IMR-90 (cell line): Measurements from ENCODE around the gene ATP23. TPM values are rescaled to one million over a fixed set of nuclear protein-coding genes. Genes with fewer than 3 reads are reported as not detected.
A peak's percentile ranks its signal among the peaks of the same experiment; 100 is the strongest.

Experiments used
- ATAC-seq: fragments of 200-7000 bp; cut with Tn5 transposase; 2 replicates; pipeline ENCODE4 v1.9.1; 2020; ENCODE audit warnings: low read depth, mild to moderate bottlenecking, moderate library complexity
- BruUV-seq: library from RNA; stranded (reverse); fragments of 400-500 nt; replicated peaks from 2 replicates; lab custom pipeline; 2021; lab: Mats Ljungman, UMichigan
- CTCF ChIA-PET: fragments of 300-600 bp; formaldehyde crosslinking; extraction: SDS; loops from one replicate; lab custom pipeline; 2021; ENCODE audit warnings: antibody characterized with exemption; lab: Yijun Ruan, JAX
- POLR2A ChIA-PET: fragments of 300-600 bp; sonication (Branson Sonifier 250); formaldehyde crosslinking; loops from one replicate; lab custom pipeline; 2022; ENCODE audit warnings: antibody characterized with exemption; ENCODE audit not compliant: unreplicated experiment; lab: Charles Lee
- DNase-seq: peaks from one replicate; pipeline ENCODE4 v3.0.0; 2013
- H2AFZ ChIP-seq: replicated peaks from 2 replicates; pipeline ENCODE3; 2013; ENCODE audit warnings: low read length, mild to moderate bottlenecking; ENCODE audit not compliant: poor library complexity
- H2AK5ac ChIP-seq: 2 replicates; pipeline ENCODE4 v1.6.1; 2013; ENCODE audit warnings: low read depth, low read length, inconsistent platforms
- H2AK9ac ChIP-seq: replicated peaks from 2 replicates; pipeline ENCODE3; 2013; ENCODE audit warnings: mild to moderate bottlenecking, low read depth, low read length, moderate library complexity; ENCODE audit not compliant: poor library complexity
- H2BK120ac ChIP-seq: 2 replicates; pipeline ENCODE4 v1.6.1; 2013; ENCODE audit warnings: low read depth, low read length, inconsistent platforms
- H2BK15ac ChIP-seq: 3 replicates; pipeline ENCODE4 v1.6.1; 2013; ENCODE audit warnings: low read depth, low read length, inconsistent platforms
- H2BK20ac ChIP-seq: 2 replicates; pipeline ENCODE4 v1.6.1; 2013; ENCODE audit warnings: low read depth, mild to moderate bottlenecking, inconsistent platforms, low read length, moderate library complexity
- H2BK5ac ChIP-seq: 2 replicates; pipeline ENCODE4 v1.6.1; 2013; ENCODE audit warnings: mild to moderate bottlenecking, low read depth, low read length, inconsistent platforms; ENCODE audit not compliant: poor library complexity, severe bottlenecking
- H3K14ac ChIP-seq: replicated peaks from 2 replicates; pipeline ENCODE4 v1.6.1; 2013; ENCODE audit warnings: low read depth, low read length, inconsistent platforms
- H3K18ac ChIP-seq: 2 replicates; pipeline ENCODE4 v1.6.1; 2013; ENCODE audit warnings: low read depth, low read length, control low read depth
- H3K23ac ChIP-seq: 2 replicates; pipeline ENCODE4 v1.6.1; 2013; ENCODE audit warnings: low read depth, low read length, inconsistent platforms
- H3K27ac ChIP-seq: 2 replicates; pipeline ENCODE4 v1.5.1; 2013; ENCODE audit warnings: mild to moderate bottlenecking, control low read depth, low read length; ENCODE audit not compliant: insufficient read depth
- H3K27me3 ChIP-seq: 2 replicates; pipeline ENCODE4 v1.6.1; 2013; ENCODE audit warnings: low read length; ENCODE audit not compliant: control insufficient read depth, insufficient read depth
- H3K36me3 ChIP-seq: 2 replicates; pipeline ENCODE4 v1.6.1; 2013; ENCODE audit warnings: low read length, mixed read lengths; ENCODE audit not compliant: control insufficient read depth, insufficient read depth
- H3K4ac ChIP-seq: 2 replicates; pipeline ENCODE4 v1.6.1; 2013; ENCODE audit warnings: low read depth, low read length, inconsistent platforms
- H3K4me1 ChIP-seq: 2 replicates; pipeline ENCODE4 v1.6.1; 2013; ENCODE audit warnings: low read length, mixed read lengths; ENCODE audit not compliant: control insufficient read depth, insufficient read depth
- H3K4me2 ChIP-seq: 2 replicates; pipeline ENCODE4 v1.6.1; 2013; ENCODE audit warnings: low read depth, mild to moderate bottlenecking, control low read depth, low read length, moderate library complexity
- H3K4me3 ChIP-seq: 2 replicates; pipeline ENCODE4 v1.5.1; 2013; ENCODE audit warnings: low read depth, mild to moderate bottlenecking, control low read depth, low read length, moderate library complexity; ENCODE audit not compliant: insufficient read depth
- H3K56ac ChIP-seq: 2 replicates; pipeline ENCODE4 v1.6.1; 2013; ENCODE audit warnings: low read length, inconsistent platforms; ENCODE audit not compliant: insufficient read depth; ENCODE audit errors: extremely low read depth
- H3K79me1 ChIP-seq, 2 experiments: 2 replicates each; pipeline ENCODE4 v1.6.1; 2013; ENCODE audit warnings: low read length in 2 of 2, inconsistent platforms in 1 of 2, low read depth in 1 of 2
- H3K9ac ChIP-seq: 2 replicates; pipeline ENCODE4 v1.6.1; 2013; ENCODE audit warnings: low read depth, low read length, control low read depth
- H3K9me1 ChIP-seq: 2 replicates; pipeline ENCODE4 v1.6.1; 2013; ENCODE audit warnings: low read length, inconsistent platforms; ENCODE audit not compliant: insufficient read depth
- H3K9me3 ChIP-seq: 2 replicates; pipeline ENCODE4 v1.6.1; 2013; ENCODE audit warnings: low read length; ENCODE audit not compliant: control insufficient read depth, insufficient read depth
- H4K20me1 ChIP-seq: 2 replicates; pipeline ENCODE4 v1.6.1; 2013; ENCODE audit warnings: low read length, inconsistent platforms; ENCODE audit not compliant: insufficient read depth
- H4K5ac ChIP-seq: 2 replicates; pipeline ENCODE4 v1.6.1; 2013; ENCODE audit warnings: mild to moderate bottlenecking, low read depth, low read length, control low read depth
- H4K8ac ChIP-seq, 2 experiments: 2 replicates each; pipeline ENCODE4 v1.6.1; 2013; ENCODE audit warnings: low read depth in 2 of 2, low read length in 2 of 2, control low read depth in 1 of 2, inconsistent platforms in 1 of 2
- H4K91ac ChIP-seq: 2 replicates; pipeline ENCODE4 v1.6.1; 2013; ENCODE audit warnings: low read depth, low read length, inconsistent platforms; ENCODE audit not compliant: insufficient read depth
- CEBPB ChIP-seq: IDR thresholded peaks from 2 replicates; pipeline ENCODE4 v1.6.1; 2012; ENCODE audit warnings: low read depth, low read length, improper control_type of control experiment
- MAZ ChIP-seq: IDR thresholded peaks from 2 replicates; pipeline ENCODE4 v1.6.1; 2012; ENCODE audit warnings: low read depth, mild to moderate bottlenecking, low read length, improper control_type of control experiment, moderate library complexity, borderline replicate concordance
- WGBS, 2 experiments: methylation state at CpG; one replicate each; pipeline versions ENCODE4 v1.1.5 to v1.1.7; 2013; ENCODE audit warnings: missing lambda C conversion rate in 2 of 2; ENCODE audit not compliant: insufficient read length in 1 of 2; ENCODE audit errors: extremely low coverage in 2 of 2; 5-methylcytosine and 5-hydroxymethylcytosine counted together
- dilution Hi-C: fragments of 300-500 bp; cut with HindIII; formaldehyde crosslinking; loops from one replicate; pipeline ENCODE4 v1.14.3; 2018; ENCODE audit warnings: low sequenced_read_pairs; ENCODE audit not compliant: unreplicated experiment
- in situ Hi-C: fragments of 300-500 bp; cut with MboI; formaldehyde crosslinking; loops from 3 replicates; pipeline ENCODE4 v1.14.3; 2019; ENCODE audit warnings: low sequenced_read_pairs, inconsistent platforms, mixed read lengths
- intact Hi-C: fragments of 100-400 bp; cut with micrococcal nuclease; formaldehyde crosslinking; loops from 2 replicates; pipeline ENCODE4 v1.10.0; 2022
- polyA plus RNA-seq, 3 experiments: library from polyadenylated mRNA; depleted of rRNA; stranded (reverse); fragments of >200 nt; gene quantifications; 2 replicates each; pipeline ENCODE4 v1.2.3, GENCODE V29; 2012; ENCODE audit warnings: low replicate concordance in 1 of 3
- total RNA-seq: library from RNA; depleted of rRNA; stranded (reverse); fragments of >200 nt; gene quantifications from 2 replicates; pipeline ENCODE4 v1.2.3, GENCODE V29; 2012

The ATP23 gene
- total and polyA plus RNA-seq, 2 of the 4 experiments (the other 2 are of a cell fraction): 6.4 to 7.2 TPM

DNA sequence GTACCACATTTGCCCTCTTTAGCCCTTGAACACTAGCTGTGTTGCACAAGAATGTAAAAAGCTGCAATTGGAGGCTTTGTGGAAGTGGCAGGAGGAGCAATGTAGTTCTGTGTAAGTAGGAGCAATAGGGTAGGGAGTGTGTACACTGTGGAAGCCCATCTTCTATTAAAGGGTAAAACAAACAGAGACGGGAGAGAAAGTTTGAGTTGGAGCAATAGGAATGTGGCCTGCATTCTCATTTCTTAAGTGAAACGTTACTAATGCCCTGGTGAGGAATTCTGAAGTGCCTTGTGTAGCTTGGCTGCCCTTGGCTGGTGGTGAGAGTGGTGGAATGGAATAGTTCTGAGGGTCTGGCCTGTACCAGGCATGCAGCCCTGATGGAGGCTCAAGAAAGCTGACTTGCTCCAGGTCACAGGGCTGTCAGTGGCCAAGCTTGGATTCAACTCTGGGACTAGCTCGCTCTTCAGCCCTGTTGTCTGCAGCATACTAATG is 38.8 kb upstream of the ATP23 start:
- Histone ChIP-seq H3K27ac (peak overlapping the region; percentile 38; the same call in 1 of the 2 replicates), H2AK5ac (no peak overlapping the region), H3K4me1 (peaks cover 20% of the 10 kb centered on the region), H3K4ac (no peak overlapping the region), H3K18ac (no peak overlapping the region; the same call in 1 of the 2 replicates), H4K20me1 (peaks cover 3% of the 10 kb centered on the region; the same call in 1 of the 2 replicates), H2BK15ac (no peak overlapping the region; the same call in 2 of the 3 replicates), H2BK5ac (peak overlapping the region; percentile 17), H4K8ac (no peak overlapping the region), H3K14ac (no peak overlapping the region), H2AFZ (no peak overlapping the region), H3K9ac (no peak overlapping the region), H3K27me3 (peaks cover 9% of the 10 kb centered on the region), H2AK9ac (no peak overlapping the region), H4K91ac (no peak overlapping the region), H3K36me3 (no peaks in the 10 kb centered on the region), H3K79me1 (peaks cover 7 to 11% of the 10 kb centered on the region in 2 experiments), H3K9me3 (no peaks in the 10 kb centered on the region), H3K4me3 (no peak overlapping the region), H4K5ac (no peak overlapping the region), H2BK120ac (no peak overlapping the region), H2BK20ac (no peak overlapping the region), H3K4me2 (no peak overlapping the region), H3K56ac (no peak overlapping the region), H3K9me1 (peaks cover 10% of the 10 kb centered on the region), H3K23ac (no peak overlapping the region)
- POLR2A ChIA-PET: interaction anchor here (0.6 to 0.9 kb wide), 3 partner anchors 58 to 1077 kb away, joined by 3 read pairs; no protein-coding TSS in a partner anchor
- WGBS, 2 experiments: 50% methylated on average over 1 of the region's 3 CpGs; no CpG with 5 or more reads in 1 of the 2 experiments
- ATAC-seq (peak; percentile 31), DNase-seq (peak; percentile 45)
- no TSS peak for BruUV-seq
- intact Hi-C loops: loop anchor here (1.0 kb wide), 1 partner anchor 56 kb away; the partner anchor contains the start of gene CTDSP2
- dilution Hi-C loops: no loop called here
- TF ChIP-seq CEBPB (peak; percentile 77), MAZ (no peak)
- CTCF ChIA-PET: interaction anchor here (2.3 kb wide), 1 partner anchor 100 kb away, joined by 13 read pairs; no protein-coding TSS in a partner anchor
- in situ Hi-C loops: no loop called here
